ENCODE results near the gene PPP4R3B. TPM values are rescaled to one million over a fixed set of nuclear protein-coding genes. Genes with fewer than 3 reads are reported as not detected.
"Not testable (repeated sequence)": the region's sequence is repeated elsewhere in the genome, so short reads cannot be mapped to it uniquely, and the experiment has no call there.

The PPP4R3B gene
- total RNA-seq, 3 donors from 2014 or later, result 56.4 to 91.3 (median 71.4) TPM

DNA sequence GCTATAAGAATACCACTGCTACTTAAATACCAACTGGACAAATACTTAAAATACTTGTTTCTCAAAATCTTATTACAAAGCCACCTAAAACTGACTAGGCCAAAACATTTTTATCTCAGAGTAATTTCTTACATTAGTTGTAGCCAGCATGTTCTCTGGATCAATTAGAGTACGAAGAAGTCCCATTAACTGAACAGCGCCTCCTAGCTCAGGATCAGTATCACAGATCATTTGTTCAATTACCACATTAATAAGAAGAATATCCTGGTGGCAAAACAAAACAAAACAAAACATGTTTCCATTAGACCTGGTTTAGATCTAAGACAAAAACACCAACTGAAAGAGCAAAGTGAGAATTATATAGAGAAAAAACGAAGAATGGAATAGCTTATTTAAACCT lies 36.0 kb downstream of the PPP4R3B start:
- Histone ChIP-seq H3K27me3 (no peaks in the 10 kb centered on the region), H3K36me3 (peaks cover 7% of the 10 kb centered on the region), H3K4me3 (no peak overlapping the region), H3K9me3 (no peaks in the 10 kb centered on the region), H3K4me1 (no peaks in the 10 kb centered on the region), H3K27ac (no peak overlapping the region)
- TF ChIP-seq, protein P1, sequence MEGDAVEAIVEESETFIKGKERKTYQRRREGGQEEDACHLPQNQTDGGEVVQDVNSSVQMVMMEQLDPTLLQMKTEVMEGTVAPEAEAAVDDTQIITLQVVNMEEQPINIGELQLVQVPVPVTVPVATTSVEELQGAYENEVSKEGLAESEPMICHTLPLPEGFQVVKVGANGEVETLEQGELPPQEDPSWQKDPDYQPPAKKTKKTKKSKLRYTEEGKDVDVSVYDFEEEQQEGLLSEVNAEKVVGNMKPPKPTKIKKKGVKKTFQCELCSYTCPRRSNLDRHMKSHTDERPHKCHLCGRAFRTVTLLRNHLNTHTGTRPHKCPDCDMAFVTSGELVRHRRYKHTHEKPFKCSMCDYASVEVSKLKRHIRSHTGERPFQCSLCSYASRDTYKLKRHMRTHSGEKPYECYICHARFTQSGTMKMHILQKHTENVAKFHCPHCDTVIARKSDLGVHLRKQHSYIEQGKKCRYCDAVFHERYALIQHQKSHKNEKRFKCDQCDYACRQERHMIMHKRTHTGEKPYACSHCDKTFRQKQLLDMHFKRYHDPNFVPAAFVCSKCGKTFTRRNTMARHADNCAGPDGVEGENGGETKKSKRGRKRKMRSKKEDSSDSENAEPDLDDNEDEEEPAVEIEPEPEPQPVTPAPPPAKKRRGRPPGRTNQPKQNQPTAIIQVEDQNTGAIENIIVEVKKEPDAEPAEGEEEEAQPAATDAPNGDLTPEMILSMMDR (IDR thresholded peaks at IDR 0.05), result no peak
- TF ChIP-seq POLR2A (IDR thresholded peaks at IDR 0.05), result no peak
- TF ChIP-seq POLR2AphosphoS5 (IDR thresholded peaks at IDR 0.05), result no peak
- no peak for DNase-seq (ENCODE audit: low spot score in 2 of 2)
- intact Hi-C loops (cut with DNase I; ENCODE audit: low total_unique reads), result no loop called here

DNA sequence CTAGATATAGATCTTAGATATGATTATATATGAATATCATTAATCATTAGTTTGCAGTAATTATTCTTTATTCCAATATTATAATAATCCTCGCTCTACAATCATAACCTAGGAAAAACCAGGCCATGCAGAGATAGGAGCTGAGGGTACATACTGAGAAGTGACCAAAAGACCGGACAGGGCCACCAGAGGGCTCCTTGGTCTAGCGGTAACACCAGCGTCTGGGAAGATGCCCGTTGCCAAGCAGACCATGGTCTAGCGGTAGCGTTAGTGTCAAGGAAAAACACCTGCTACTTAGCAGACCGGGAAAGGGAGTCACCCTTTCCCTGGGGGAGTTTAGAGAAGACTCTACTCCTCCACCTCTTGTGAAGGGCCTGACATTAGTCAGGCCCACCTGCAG lies 48.4 kb downstream of the PPP4R3B start:
- intact Hi-C loops (cut with DNase I; ENCODE audit: low total_unique reads); H3K36me3 ChIP-seq: not testable (repeated sequence)

DNA sequence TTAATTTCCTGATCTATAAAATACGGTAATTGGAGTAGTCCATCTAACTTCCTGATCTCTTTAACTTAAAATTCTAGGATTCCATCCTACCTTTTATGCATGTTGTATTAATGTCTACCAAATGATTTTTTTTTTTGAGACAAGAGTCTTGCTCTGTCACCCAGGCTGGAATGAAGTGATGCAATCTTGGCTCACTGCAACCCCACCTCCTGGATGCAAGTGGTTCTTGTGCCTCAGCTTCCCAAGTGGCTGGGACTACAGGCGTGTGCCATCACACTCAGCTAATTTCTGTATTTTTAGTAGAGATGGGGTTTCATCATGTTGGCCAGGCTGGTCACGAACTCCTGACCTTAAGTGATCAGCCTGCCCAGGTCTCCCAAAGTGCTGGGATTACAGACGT lies 50.1 kb downstream of the PPP4R3B start:
- H3K27ac ChIP-seq, result no peak overlapping the region
- TF ChIP-seq POLR2A (IDR thresholded peaks at IDR 0.05) (no peak), POLR2AphosphoS5 (IDR thresholded peaks at IDR 0.05) (no peak)
- TF ChIP-seq, protein P1 (IDR thresholded peaks at IDR 0.05), result no peak
- H3K4me3 ChIP-seq, result no peak overlapping the region
- H3K9me3 ChIP-seq, result no peaks in the 10 kb centered on the region
- intact Hi-C loops (cut with DNase I; ENCODE audit: low total_unique reads), result no loop called here
- H3K4me1 ChIP-seq, result no peaks in the 10 kb centered on the region
- H3K27me3 ChIP-seq, result no peaks in the 10 kb centered on the region
- DNase-seq (ENCODE audit: low spot score in 2 of 2), result no peak
- H3K36me3 ChIP-seq, result peaks cover 10% of the 10 kb centered on the region

More for the DNA sequence above, 48.4 kb downstream of the PPP4R3B start:
- H3K27ac ChIP-seq; H3K4me1 ChIP-seq; H3K27me3 ChIP-seq; H3K9me3 ChIP-seq; DNase-seq (ENCODE audit: low spot score in 2 of 2); H3K4me3 ChIP-seq: not testable (repeated sequence)

DNA sequence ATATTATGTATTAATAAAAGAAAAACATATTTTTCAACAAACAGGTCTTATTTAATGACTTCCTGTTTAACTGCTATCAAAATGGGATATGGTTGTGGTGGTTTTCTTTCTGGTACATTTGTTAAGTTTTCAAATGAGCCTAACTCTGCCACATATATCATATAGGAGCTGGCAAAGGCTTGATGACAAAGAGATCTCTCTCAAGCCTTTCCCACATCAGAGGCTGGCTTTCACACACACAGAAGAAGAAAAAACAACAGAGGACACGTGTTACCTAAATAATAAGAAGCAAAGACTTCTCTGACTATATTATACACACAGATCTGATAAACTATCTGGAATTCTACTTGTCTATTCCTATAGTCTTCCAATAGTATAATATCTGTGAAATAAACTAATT lies 51.8 kb downstream of the PPP4R3B start:
- no peaks in the 10 kb centered on the region for H3K4me1 ChIP-seq

DNA sequence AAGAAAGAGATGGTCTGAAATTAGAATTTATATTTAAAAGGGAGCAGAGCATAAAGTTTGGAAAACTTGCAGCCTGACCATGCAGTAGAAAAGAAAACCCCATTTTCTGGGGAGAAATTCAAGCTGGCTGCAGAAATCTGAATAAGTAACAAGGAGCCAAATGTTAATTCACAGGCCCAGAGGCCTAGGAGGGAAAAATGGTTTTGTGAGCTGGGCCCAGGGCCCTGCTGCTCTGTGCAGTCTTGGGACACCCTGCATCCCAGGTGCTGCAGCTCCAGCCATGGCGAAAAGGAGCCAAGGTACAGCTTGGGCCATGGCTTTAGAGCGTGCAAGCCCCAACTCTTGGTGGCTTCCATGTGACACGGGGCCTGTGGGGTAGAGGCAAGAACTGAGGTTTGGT lies 56.6 kb downstream of the PPP4R3B start:
- intact Hi-C loops (cut with DNase I; ENCODE audit: low total_unique reads), result no loop called here
- TF ChIP-seq POLR2A (IDR thresholded peaks at IDR 0.05), result no peak
- TF ChIP-seq, protein P1 (IDR thresholded peaks at IDR 0.05), result no peak
- TF ChIP-seq POLR2AphosphoS5 (IDR thresholded peaks at IDR 0.05), result no peak
- Histone ChIP-seq H3K4me3 (no peak overlapping the region), H3K27ac (no peak overlapping the region), H3K9me3 (peaks cover 0 to 4% of the 10 kb centered on the region in 2 donors), H3K36me3 (peaks cover 6% of the 10 kb centered on the region), H3K4me1 (no peaks in the 10 kb centered on the region), H3K27me3 (no peaks in the 10 kb centered on the region)
- no peak for DNase-seq (ENCODE audit: low spot score in 2 of 2)

More for the DNA sequence above, 51.8 kb downstream of the PPP4R3B start:
- no peak overlapping the region for H3K4me3 ChIP-seq
- no peaks in the 10 kb centered on the region for H3K27me3 ChIP-seq
- peaks cover 10% of the 10 kb centered on the region for H3K36me3 ChIP-seq
- TF ChIP-seq POLR2AphosphoS5 (IDR thresholded peaks at IDR 0.05) (no peak), POLR2A (IDR thresholded peaks at IDR 0.05) (no peak)
- TF ChIP-seq, protein P1 (IDR thresholded peaks at IDR 0.05), result no peak
- no peak for DNase-seq (ENCODE audit: low spot score in 2 of 2)
- H3K27ac ChIP-seq, result no peak overlapping the region
- intact Hi-C loops (cut with DNase I; ENCODE audit: low total_unique reads), result no loop called here
- peaks cover 0 to 4% of the 10 kb centered on the region in 2 donors for H3K9me3 ChIP-seq

DNA sequence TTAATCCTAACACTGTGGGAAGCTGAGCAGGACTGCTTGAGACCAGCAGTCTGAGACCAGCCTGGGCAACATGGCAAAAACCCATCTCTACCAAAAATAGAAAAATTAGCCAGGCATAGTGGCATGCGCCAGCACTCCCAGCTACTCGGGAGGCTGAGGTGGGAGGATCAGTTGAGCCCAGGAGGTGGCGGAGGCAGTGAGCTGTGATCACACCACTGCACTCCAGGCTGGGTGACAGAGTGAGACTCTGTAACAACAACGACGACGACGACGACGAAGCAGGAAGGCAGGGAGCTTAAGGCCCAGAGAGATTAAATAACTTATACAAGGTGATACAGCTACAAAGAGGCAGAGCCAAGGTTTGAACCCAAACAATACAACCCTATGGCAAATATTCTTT lies 60.6 kb downstream of the PPP4R3B start:
- DNase-seq (ENCODE audit: low spot score in 2 of 2), result no peak
- H3K36me3 ChIP-seq, result no peaks in the 10 kb centered on the region
- H3K27ac ChIP-seq, result no peak overlapping the region

More for the DNA sequence above, 60.6 kb downstream of the PPP4R3B start:
- Histone ChIP-seq H3K9me3 (peaks cover 0 to 4% of the 10 kb centered on the region in 2 donors), H3K27me3 (no peaks in the 10 kb centered on the region), H3K4me3 (no peak overlapping the region), H3K4me1 (no peaks in the 10 kb centered on the region)
- intact Hi-C loops (cut with DNase I; ENCODE audit: low total_unique reads), result no loop called here
- TF ChIP-seq POLR2AphosphoS5 (IDR thresholded peaks at IDR 0.05) (no peak), POLR2A (IDR thresholded peaks at IDR 0.05) (no peak)
- TF ChIP-seq, protein P1 (IDR thresholded peaks at IDR 0.05), result no peak

All from breast epithelium (tissue), 4 donors.